Activated CD4-positive, alpha-beta T cell treated with anti-CD3 and anti-CD28 coated beads, Interleukin-2, amount 50 U/mL, for 24 hours (primary cell): ENCODE results near the gene PACSIN2.
"Not testable (repeated sequence)": the region's sequence is repeated elsewhere in the genome, so short reads cannot be mapped to it uniquely, and the experiment has no call there.

ENCODE experiments used
- DNase-seq, 2 donors: peaks; one replicate each; pipeline ENCODE4 v3.0.0-alpha.2; 2020; ENCODE audit warnings: low read depth in 1 of 2, low spot score in 1 of 2

Gene PACSIN2

DNA sequence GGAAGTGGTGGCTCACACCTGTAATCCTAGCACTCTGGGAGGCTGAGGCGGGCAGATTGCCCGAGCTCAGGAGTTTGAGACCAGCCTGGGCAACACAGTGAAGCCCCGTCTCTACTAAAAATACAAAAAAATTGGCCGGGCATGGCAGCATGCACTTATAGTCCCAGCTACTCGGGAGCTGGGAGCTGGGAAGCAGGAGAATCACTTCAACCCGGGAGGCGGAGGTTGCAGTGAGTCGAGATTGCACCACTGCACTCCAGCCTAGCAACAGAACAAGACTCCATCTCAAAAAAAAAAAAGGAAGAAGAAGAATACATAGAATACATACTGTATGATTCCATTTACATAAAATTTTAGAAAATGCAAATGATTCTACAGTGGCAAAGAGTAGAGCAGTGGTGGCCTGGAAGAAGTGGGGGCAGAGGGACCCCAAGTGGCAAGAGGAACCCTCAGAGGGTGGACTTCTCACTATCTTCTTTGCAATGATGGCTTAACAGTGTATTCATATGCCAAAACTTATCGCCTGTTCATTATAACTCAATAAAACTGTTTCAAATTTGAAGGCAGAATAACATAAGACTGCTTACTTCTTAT lies 22.0 kb downstream of the PACSIN2 start:
- DNase-seq, result no peak

DNA sequence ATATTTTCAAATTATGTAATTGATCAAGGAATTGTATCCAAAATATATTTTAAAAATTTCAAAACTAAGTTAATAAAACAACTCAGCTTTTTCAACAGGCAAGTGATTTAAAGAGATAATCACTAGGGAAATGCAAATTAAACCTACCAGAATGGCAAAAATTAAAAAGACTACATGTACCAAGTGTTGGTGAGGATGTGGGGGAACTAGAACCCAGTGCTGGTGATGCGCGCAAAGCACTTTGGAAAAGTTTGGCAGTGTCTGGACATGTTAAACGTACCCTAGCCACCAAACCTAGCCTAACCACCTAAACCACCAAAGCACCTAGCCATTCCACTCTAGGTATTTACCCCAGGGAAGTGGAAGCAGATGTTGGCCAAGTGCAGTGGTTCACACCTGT lies 22.9 kb downstream of the PACSIN2 start:
- DNase-seq, result no peak

DNA sequence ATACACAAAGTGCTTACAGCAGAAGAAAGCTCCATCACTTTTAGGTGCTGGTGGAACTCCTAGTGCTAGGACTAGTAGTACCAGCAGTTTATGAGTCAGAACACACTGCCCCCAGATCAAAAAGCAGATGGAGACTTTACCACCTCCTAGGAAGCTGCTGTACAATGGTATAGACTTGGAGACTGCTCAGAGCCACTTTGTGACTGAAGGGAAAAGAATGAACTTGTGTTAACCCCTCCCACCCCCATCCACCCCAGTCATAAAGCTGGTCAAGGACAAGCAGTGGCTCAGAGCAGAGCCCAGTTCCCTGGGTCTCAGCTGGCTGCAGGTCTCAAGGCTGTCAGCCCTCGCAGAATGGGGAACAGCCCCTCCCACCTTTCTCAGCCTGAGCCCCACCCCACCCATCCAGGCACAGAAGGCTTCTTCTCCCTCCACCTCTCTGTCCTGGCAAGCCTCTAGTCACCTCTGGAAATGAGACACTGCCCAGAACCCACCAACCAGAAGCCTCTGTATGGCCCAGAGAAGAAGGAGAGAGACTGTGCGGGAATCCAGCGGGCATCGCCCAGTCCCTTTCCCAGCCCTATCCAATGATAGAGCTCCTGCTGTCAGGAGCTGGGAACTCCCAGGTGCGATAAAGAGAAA lies 23.8 kb downstream of the PACSIN2 start:
- no peak for DNase-seq

DNA sequence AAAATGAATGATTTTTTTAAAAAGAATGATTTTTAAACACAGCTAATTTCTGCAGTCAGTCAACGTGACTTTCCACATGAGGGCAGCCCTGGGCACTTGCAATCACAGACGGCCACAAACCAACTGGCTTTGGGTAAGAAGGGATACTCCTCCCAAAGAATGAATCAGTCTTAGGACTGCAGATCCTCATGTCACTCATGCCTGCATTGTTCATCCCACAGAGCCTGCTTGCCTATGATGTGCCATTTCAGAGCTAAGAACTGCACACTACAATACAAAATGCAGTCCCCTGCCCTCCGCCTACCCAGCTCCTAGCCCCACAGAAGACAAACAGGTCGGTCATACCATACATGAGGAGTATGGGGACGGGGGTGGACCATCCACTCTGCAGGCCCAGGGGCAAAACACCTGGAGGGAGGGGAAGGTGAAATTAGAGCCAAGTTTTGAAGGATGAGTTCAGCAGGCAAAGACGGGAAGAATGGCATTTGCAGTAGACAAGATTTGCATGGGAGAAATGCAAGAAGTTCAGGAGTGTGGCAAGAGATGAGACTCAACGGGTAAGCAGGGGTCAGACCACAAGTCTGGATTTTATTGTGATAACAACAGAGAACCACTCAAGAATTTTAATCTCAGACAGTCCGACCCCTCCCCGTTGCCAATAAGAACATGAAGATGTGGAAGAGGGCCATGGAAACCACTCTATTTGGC lies 24.7 kb downstream of the PACSIN2 start:
- DNase-seq, result no peak

DNA sequence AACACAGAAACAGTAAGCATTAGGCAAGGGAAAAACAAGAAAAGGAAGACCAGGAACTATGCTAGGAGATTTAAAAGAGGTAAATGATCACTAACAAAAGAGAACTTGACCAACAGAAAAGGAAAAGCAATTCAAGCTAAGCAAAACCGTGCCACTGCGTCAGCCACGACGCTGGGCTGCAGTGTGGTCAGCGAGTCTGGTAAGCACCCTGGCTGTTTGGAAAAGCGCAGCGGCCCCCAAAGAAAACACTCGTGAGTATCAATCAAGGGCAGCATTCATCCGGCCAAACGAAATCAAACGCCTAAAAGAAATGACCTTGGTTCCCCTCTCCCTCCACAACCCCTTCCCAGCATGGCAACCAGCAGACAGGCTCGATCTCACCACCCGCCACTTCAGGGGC lies 28.8 kb downstream of the PACSIN2 start:
- no peak for DNase-seq

DNA sequence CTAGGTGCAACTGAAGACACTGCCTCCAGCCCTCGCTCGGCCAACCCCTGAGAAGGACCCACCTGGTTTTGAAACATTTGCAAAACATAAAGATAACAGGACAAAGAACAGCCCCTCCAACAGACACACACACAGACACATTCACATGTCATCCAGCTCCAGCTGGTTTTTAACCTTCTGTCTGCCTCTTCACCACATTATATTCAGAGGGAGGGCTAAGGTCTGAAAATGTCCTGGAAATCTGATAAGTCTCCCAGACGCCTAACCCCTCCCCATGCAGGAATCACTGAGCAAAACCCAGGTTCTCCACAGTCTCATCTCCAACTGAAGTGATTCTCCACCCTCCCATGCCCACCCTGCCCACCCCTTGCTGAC lies 29.4 kb downstream of the PACSIN2 start:
- DNase-seq, result no peak

DNA sequence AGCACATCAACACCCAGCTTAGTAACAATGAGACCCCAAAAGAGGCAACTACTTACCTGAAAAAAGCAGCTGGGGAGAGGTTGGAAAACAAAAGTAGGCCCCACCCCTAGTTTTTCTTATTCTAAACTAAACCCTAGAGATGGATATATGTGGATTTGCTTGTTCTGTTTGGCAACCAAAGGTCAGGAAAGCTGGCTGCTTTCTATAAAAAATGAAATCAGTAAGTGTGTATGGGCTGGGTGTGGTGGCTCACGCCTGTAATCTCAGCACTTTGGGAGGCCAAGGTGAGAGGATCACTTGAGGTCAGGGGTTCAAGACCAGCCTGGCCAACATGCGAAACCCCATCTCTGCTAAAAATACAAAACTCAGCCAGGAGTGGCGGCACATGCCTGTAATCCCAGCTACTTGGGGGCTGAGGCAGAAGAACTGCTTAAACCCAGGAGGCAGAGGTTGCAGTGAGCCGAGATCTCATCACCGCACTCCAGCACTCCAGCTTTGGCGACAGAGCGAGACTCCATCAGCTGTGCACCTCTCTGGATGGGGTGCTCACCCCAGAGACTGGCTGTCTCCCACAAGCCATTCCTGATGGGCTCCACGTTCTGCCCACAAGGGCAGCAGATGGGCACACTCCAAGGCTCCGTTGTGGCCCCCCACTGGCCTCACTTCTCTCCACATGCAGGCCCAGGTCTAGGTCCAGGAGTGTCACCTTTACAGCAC lies 30.0 kb downstream of the PACSIN2 start:
- DNase-seq, result no peak

DNA sequence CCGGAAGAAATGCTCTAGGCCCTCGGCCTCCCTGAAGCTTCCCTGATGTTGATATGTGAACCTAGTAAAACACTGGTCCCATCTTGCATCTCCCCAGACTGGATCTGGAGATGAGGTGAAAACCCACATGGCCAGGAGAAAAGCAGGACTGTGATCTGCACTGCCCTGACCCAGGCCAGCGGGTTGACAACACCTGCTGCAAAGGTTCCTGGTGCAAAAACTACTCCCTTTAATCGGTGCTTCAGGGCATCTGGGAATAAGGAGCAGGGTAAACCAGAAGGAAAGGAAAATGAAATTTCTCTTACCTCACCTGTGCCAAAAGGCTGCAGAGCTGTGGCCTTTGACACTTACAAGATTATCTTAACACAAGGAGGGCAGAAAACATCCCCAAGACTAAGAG lies 30.6 kb downstream of the PACSIN2 start:
- no peak for DNase-seq

DNA sequence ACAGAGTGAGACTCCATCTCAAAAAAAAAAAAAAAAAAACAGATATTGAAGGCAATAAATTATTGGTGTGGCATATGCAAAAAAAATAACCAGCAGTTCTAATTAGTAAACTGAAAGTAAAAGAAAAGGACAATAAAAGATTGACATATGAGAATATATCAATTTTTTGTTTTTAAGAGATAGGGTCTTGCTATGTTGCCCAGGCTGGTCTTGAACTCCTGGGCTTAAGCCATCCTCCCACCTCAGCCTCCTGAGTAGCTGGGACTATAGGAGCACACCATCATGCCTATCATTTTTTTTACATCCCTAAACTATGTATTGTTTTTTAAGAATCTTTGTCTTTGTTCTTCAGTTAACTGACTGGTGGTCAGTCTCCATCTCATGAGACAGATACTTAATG lies 31.5 kb downstream of the PACSIN2 start:
- no peak for DNase-seq

DNA sequence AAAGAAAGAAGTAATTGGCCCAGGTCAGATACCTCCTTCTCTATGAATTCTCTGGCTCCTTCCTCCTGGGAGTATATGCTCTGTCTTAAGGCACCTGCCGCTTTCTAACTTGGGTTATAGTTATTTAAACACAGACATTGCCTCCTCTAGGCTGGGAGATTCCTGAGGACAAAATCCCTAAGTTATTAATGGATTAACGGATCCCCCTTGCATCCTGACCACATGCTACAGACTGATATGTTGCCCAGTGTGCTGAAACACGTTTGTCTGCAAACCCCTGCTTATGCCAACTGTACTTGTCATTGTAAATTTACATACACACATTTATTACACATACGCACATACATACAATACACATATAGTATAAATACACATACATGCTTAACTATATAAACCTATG lies 35.3 kb downstream of the PACSIN2 start:
- DNase-seq, result no peak

DNA sequence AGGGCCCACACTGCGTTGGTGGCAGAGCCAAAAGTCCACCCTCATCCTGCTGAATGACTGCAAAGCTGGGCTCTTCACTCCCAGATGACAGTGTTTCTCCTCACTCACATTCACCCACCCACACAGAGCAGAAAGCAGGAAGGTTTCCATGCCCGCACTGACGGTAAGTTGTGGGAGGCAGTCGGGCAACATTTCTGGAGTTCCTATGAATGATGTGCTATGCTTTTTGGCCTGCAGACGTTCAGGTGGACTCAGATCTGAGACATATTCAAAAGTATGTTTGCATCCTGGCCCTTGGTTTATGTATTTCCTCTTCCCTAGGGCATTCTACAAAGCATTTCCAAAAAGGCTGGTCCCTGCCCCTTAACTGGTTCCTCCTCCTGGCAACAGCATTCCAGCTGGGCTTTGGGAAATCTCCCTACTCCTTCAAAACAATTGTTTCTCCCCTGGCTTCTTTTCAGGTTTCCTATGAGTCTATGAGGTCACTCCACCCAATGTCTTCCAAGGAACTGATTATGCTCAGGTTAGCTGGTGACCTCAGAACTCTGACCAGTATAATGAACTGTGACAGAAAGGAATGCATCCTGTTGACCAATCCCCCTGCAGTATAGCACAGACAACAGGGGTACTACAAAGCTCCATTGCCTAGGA lies 36.4 kb downstream of the PACSIN2 start:
- no peak for DNase-seq

DNA sequence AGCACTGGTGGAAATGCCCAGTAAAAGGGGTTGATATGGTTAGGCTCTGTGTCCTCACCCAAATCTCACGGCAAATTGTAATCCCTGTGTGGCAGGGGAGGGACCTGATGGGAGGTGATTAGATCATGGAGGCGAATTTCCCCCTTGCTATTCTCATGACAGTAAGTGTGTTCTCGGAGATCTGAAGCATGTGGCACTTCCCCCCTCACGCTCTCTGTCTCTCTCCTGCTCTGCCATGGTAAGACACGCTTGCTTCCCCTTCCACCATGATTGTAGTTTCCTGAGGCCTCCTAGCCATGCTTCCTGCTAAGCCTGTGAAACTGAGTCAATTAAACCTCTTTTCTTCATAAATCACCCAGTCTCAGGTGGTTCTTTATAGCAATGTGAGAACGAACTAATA lies 37.4 kb downstream of the PACSIN2 start:
- DNase-seq, result no peak

DNA sequence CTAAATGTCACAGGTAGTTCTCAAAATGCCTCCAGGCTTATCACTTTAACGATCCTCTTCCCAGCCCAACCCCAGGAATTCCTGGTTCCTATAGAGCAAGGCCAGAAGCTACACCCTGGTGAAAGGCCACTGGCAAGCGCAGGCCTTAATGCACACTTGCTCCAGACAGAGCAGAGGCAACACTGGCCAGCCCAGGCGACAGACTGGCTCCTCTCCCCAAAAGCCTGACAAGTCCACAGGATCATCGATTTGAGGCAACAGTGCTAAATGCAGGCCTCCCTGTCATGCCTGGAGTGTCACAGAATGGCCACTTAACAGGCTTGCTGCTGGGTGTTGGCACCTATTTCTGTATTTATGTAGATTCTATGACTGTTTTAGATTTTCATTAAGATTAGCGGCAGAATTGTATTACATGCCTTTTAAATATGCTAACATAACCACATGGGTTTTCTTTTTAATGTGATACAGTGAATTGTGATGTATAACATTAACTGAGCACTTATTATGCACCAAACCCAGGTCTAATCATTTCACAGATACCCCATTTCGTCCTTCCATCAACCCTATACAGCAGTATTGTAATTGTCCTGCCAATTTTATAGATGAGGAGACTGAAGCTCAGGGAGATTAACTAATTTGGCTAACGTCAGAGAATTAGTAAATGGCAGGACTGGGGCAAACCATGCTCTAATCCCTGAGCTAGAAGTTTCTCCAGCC lies 38.6 kb downstream of the PACSIN2 start:
- DNase-seq, result no peak

DNA sequence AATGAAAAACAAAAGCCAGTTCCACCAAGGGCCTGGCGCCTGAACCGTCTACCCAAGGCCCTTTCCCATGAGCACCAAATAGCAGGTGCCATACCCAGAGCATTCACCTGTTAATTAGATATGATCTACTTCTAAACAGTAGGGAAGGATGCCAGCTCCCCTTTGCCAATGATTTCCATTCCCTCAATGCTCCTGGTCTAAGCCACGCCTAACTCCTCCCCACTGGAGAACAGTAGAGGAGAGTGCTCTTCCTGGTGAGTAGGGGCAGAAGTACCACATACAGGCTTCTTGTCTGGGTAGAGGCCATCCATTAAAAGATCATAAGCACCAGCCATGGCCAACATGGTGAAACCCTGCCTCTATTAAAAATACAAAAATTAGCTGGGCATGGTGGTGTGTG lies 40.7 kb downstream of the PACSIN2 start:
- no peak for DNase-seq

DNA sequence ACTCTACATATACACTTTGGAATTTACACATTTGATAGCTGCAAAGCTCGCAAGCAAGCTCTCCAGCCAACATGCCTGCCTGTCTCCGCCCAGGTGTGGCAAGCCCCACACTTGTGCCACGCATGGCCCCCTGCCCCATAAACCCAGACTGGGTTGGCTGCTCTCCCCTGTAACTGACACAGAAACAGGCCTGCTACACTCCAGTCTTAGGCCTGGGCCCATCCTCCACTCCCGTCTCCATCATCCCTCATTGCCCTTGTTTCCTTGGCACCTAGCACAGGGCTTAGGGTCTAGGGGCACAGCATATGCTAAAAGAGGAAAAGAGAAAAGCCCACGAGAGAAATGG lies 41.4 kb downstream of the PACSIN2 start:
- no peak for DNase-seq

DNA sequence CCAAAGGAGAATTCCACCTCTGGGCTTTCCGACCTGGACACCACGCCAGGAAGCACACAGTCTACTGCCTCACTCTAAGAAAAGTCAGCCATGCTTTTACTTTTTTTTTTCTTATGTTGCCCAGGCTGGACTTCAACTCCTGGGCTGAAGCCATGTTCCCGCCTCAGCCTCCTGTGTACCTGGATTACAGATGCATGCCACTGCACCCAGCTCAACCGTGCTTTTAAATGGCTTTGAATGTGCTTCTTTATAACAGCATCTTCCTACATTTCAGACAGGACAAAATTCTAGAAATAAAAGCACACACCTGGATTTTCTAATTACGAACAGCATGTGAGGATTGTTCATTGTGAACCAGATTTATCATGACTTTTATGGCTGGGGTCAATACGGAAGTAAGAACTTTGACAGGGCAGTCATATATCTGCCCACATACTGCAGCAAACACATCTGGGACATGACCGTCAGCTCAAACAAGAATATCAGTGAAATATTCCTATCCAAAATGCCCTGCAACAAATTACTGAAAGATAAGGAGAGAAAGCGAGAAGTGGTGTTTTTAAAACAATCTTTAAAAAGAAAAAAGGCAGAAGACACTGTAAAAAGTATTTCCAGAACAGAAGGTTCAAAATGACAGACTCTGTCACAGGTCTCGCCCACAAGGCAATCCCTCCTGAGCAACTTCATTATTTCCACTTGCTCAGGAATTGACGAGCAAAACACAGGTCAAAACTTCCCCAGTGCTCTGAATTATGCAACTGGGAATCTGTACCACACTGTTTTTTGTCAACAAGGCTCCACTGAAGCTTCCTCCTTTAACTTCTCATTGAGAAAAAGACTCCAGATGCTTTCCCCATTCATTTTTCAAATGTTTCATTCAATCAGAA lies 42.1 kb downstream of the PACSIN2 start:
- no peak for DNase-seq

DNA sequence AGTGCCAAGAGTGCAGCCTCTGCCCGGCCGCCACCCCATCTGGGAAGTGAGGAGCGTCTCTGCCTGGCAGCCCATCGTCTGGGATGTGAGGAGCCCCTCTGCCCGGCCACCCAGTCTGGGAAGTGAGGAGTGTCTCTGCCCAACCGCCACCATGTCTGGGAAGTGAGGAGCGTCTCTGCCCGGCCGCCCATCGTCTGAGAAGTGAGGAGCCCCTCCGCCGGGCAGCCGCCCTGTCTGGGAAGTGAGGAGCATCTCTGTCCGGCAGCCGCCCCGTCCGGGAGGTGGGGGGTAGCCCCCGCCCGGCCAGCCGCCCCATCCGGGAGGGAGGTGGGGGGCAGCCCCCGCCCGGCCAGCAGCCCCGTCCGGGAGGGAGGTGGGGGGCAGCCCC lies 43.5 kb downstream of the PACSIN2 start:
- DNase-seq, result not testable (repeated sequence)

DNA sequence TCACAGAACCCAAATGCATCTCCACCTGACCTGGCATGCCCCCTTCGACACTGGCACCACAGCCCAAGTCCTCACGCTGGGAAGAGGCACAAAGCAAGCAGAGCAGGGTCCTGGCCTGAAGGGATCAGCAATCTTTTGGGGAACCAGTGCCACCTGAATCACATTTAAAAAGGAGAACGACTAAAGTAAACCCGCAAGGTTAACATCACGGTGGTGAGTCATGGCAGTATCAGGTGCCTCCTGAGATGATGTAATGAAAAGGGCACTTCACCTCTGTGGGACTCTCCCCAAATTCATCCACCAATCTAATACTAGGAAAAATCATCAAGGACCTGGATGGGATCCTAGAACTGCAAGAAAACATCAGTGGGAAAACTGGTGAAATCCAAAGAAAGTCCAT lies 44.9 kb downstream of the PACSIN2 start:
- no peak for DNase-seq

DNA sequence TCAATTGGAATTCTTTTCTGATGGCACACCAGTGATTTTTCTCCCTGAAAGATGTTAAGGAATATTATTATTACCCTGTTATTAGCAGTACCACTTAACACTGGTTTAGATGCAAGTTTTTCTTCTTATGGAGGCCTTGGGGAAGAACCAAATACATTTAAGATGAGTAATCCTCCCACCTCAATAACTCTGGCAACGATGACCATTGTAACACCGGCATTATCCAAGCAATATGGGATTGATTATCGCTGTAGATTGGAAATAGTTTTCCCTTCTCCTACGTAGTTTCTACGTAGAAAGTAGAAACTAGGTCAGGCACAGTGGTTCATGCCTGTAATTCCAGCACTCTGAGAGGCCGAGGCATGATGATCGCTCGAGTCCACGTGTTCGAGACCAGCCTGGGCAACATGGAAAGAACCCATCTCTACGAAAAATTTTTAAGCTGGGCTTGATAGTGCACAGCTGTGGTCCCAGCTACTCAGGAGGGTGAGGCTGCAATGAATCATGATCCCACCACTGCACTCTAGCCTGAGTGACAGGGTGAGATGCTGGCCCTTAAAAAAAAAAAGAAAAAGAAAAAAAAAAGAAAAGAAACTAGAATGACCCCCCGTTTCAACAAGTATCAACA lies 45.5 kb downstream of the PACSIN2 start:
- no peak for DNase-seq

DNA sequence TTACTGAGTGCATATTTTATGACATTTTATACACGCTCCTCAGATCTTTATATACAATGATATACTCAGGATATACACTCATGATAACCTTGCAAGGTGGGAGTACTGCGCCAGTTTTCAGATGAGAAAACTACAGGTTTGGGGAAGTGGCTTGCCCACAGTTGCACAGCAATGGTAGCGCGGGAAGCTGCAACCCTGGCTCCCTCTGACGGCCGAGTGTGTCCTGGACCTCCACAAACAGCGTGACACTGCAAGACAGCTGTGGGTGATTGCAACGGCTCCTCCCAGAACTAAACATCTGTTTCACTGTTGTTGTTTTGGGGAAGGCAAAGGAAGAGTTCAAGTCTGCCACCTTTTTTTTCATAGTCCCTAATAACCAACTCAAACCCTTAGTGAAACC lies 47.0 kb downstream of the PACSIN2 start:
- no peak for DNase-seq
